HEK293 (cell line): ENCODE results near the gene TMEM200A.

ENCODE experiments used
- CTCF ChIA-PET: fragments of 350-600 bp; formaldehyde crosslinking; extraction: SDS; loops from one replicate; lab custom pipeline; 2021; ENCODE audit warnings: antibody characterized with exemption; lab: Yijun Ruan, JAX
- POLR2A ChIA-PET: fragments of 300-600 bp; formaldehyde crosslinking; extraction: SDS; loops from one replicate; lab custom pipeline; 2020; ENCODE audit warnings: antibody characterized with exemption, inconsistent platforms; lab: Yijun Ruan, JAX
- H3K27ac ChIP-seq: fragments of 200-500 bp; sonication (Bioruptor generic); 2 replicates; pipeline ENCODE4 v1.5.1; 2014; ENCODE audit warnings: low read depth, low read length, control low read depth, inconsistent platforms; ENCODE audit errors: extremely low read depth
- H3K36me3 ChIP-seq, 2 experiments: fragments of 200-500 bp in 1 of 2; sonication (Bioruptor generic) in 1 of 2; 1 replicate in 1 of 2; 2 replicates in 1 of 2; pipeline ENCODE4 v1.5.1; 2014 to 2017; ENCODE audit warnings: inconsistent platforms in 2 of 2, low read length in 2 of 2; ENCODE audit not compliant: control insufficient read depth in 2 of 2, insufficient read depth in 1 of 2
- H3K4me1 ChIP-seq: fragments of 200-500 bp; sonication (Bioruptor generic); 2 replicates; pipeline ENCODE4 v1.5.1; 2014; ENCODE audit warnings: mild to moderate bottlenecking, low read length, inconsistent platforms; ENCODE audit not compliant: control insufficient read depth, insufficient read depth
- H3K4me3 ChIP-seq: 2 replicates; pipeline ENCODE4 v1.5.1; 2011; ENCODE audit warnings: low read depth, mild to moderate bottlenecking, control low read depth, low read length, moderate library complexity
- H3K9me3 ChIP-seq: fragments of 200-500 bp; sonication (Bioruptor generic); 2 replicates; pipeline ENCODE4 v1.5.1; 2014; ENCODE audit warnings: low read depth, low read length, inconsistent platforms; ENCODE audit not compliant: control insufficient read depth, insufficient read depth
- BCL6B ChIP-seq: fragments of 450-650 bp; formaldehyde crosslinking; IDR thresholded peaks from 2 replicates; pipeline ENCODE4 v1.5.1; 2017; ENCODE audit warnings: missing biosample characterization, missing genetic modification characterization
- FEZF1 ChIP-seq: fragments of 450-650 bp; formaldehyde crosslinking; IDR thresholded peaks from 2 replicates; pipeline ENCODE4 v1.5.1; 2016; ENCODE audit warnings: missing biosample characterization, missing genetic modification characterization
- GLI4 ChIP-seq: fragments of 450-650 bp; formaldehyde crosslinking; IDR thresholded peaks from 2 replicates; pipeline ENCODE4 v1.5.1; 2016; ENCODE audit warnings: missing biosample characterization, missing genetic modification characterization
- GLIS1 ChIP-seq: fragments of 450-650 bp; formaldehyde crosslinking; IDR thresholded peaks from 2 replicates; pipeline ENCODE4 v1.5.1; 2016; ENCODE audit warnings: missing biosample characterization, missing genetic modification characterization
- GLIS2 ChIP-seq: fragments of 450-650 bp; formaldehyde crosslinking; IDR thresholded peaks from 2 replicates; pipeline ENCODE4 v1.5.1; 2016; ENCODE audit warnings: missing biosample characterization, missing genetic modification characterization
- IKZF3 ChIP-seq: fragments of 450-650 bp; IDR thresholded peaks from 2 replicates; pipeline ENCODE4 v1.5.0; 2018; ENCODE audit warnings: missing biosample characterization, mild to moderate bottlenecking, missing genetic modification characterization, moderate library complexity
- INSM2 ChIP-seq: fragments of 450-650 bp; formaldehyde crosslinking; IDR thresholded peaks from 2 replicates; pipeline ENCODE4 v1.5.1; 2016; ENCODE audit warnings: missing biosample characterization, missing genetic modification characterization
- KLF1 ChIP-seq: fragments of 450-650 bp; formaldehyde crosslinking; IDR thresholded peaks from 2 replicates; pipeline ENCODE4 v1.5.1; 2016; ENCODE audit warnings: missing biosample characterization, missing genetic modification characterization
- KLF10 ChIP-seq: fragments of 450-650 bp; IDR thresholded peaks from 2 replicates; pipeline ENCODE4 v1.5.1; 2018; ENCODE audit warnings: missing biosample characterization, mild to moderate bottlenecking, missing genetic modification characterization
- KLF7 ChIP-seq: fragments of 450-650 bp; formaldehyde crosslinking; IDR thresholded peaks from 2 replicates; pipeline ENCODE4 v1.5.1; 2016; ENCODE audit warnings: missing biosample characterization, missing genetic modification characterization, borderline replicate concordance
- TCF7L2 ChIP-seq: IDR thresholded peaks from 2 replicates; pipeline ENCODE4 v1.6.1; 2011; ENCODE audit warnings: low read depth, mild to moderate bottlenecking, inconsistent platforms, low read length, moderate library complexity, borderline replicate concordance
- ZBTB1 ChIP-seq: fragments of 450-650 bp; formaldehyde crosslinking; IDR thresholded peaks from 2 replicates; pipeline ENCODE4 v1.5.1; 2016; ENCODE audit warnings: missing biosample characterization, missing genetic modification characterization
- ZBTB17 ChIP-seq: fragments of 450-650 bp; formaldehyde crosslinking; IDR thresholded peaks from 2 replicates; pipeline ENCODE4 v1.5.1; 2016; ENCODE audit warnings: missing biosample characterization, missing genetic modification characterization
- ZFP3 ChIP-seq: fragments of 450-650 bp; formaldehyde crosslinking; IDR thresholded peaks from 2 replicates; pipeline ENCODE4 v1.5.1; 2016; ENCODE audit warnings: low read depth, missing biosample characterization, missing genetic modification characterization
- ZNF140 ChIP-seq: fragments of 450-650 bp; formaldehyde crosslinking; IDR thresholded peaks from 2 replicates; pipeline ENCODE4 v1.5.1; 2016; ENCODE audit warnings: missing biosample characterization, missing genetic modification characterization
- ZNF155 ChIP-seq: fragments of 450-650 bp; formaldehyde crosslinking; IDR thresholded peaks from 2 replicates; pipeline ENCODE4 v1.5.1; 2016; ENCODE audit warnings: missing biosample characterization, missing genetic modification characterization
- ZNF341 ChIP-seq: fragments of 450-650 bp; formaldehyde crosslinking; IDR thresholded peaks from 2 replicates; pipeline ENCODE4; 2016; ENCODE audit warnings: low read depth, missing biosample characterization, missing genetic modification characterization
- ZNF423 ChIP-seq: fragments of 450-650 bp; formaldehyde crosslinking; IDR thresholded peaks from 2 replicates; pipeline ENCODE4 v1.5.1; 2016; ENCODE audit warnings: missing biosample characterization, missing genetic modification characterization
- ZNF514 ChIP-seq: fragments of 450-650 bp; formaldehyde crosslinking; IDR thresholded peaks from 2 replicates; pipeline ENCODE4 v1.5.1; 2016; ENCODE audit warnings: missing biosample characterization, missing genetic modification characterization
- ZNF518A ChIP-seq: fragments of 450-650 bp; formaldehyde crosslinking; conservative IDR thresholded peaks from 2 replicates; pipeline ENCODE4 v1.5.1; 2016; ENCODE audit warnings: low read depth, missing biosample characterization, missing genetic modification characterization
- ZNF558 ChIP-seq: fragments of 450-650 bp; formaldehyde crosslinking; IDR thresholded peaks from 2 replicates; pipeline ENCODE4 v1.5.1; 2016; ENCODE audit warnings: missing biosample characterization, missing genetic modification characterization
- ZNF623 ChIP-seq: fragments of 450-650 bp; formaldehyde crosslinking; IDR thresholded peaks from 2 replicates; pipeline ENCODE4 v1.5.1; 2016; ENCODE audit warnings: missing biosample characterization, missing genetic modification characterization
- ZNF624 ChIP-seq: fragments of 450-650 bp; formaldehyde crosslinking; IDR thresholded peaks from 2 replicates; pipeline ENCODE4 v1.5.1; 2017; ENCODE audit warnings: missing biosample characterization, missing genetic modification characterization
- ZNF639 ChIP-seq: fragments of 450-650 bp; formaldehyde crosslinking; IDR thresholded peaks from 2 replicates; pipeline ENCODE4 v1.5.1; 2016; ENCODE audit warnings: missing biosample characterization, missing genetic modification characterization
- ZSCAN5A ChIP-seq: fragments of 450-650 bp; formaldehyde crosslinking; IDR thresholded peaks from 2 replicates; pipeline ENCODE4 v1.5.1; 2016; ENCODE audit warnings: missing biosample characterization, missing genetic modification characterization

TMEM200A gene

GRCh38 chr6:130424710-130425109, 58.9 kb downstream of the TMEM200A start (continued):
- TF ChIP-seq BCL6B (tag by site-specific recombination) (no peak), ZBTB17 (tag by site-specific recombination) (no peak), ZNF155 (tag by site-specific recombination) (no peak), KLF1 (tag by site-specific recombination) (no peak), FEZF1 (tag by site-specific recombination) (no peak)

GRCh38 chr6:130425537-130425936, 59.7 kb downstream of the TMEM200A start:
- Histone ChIP-seq H3K36me3 (no peaks in the 10 kb centered on the region), H3K27ac (no peak overlapping the region), H3K9me3 (no peaks in the 10 kb centered on the region), H3K4me1 (no peaks in the 10 kb centered on the region), H3K4me3 (no peak overlapping the region)
- ChIA-PET POLR2A (no interaction called here), CTCF (no interaction called here)
- TF ChIP-seq ZNF623 (tag by site-specific recombination): no peak
- TF ChIP-seq GLI4 (tag by site-specific recombination): no peak
- no peak for TF ChIP-seq ZNF518A (tag by site-specific recombination)
- no peak for TF ChIP-seq ZFP3
- no peak for TF ChIP-seq IKZF3 (tag by site-specific recombination)
- TF ChIP-seq ZBTB1 (tag by site-specific recombination): no peak
- TF ChIP-seq ZNF341: no peak
- TF ChIP-seq INSM2 (tag by site-specific recombination): no peak
- no peak for TF ChIP-seq ZNF558
- no peak for TF ChIP-seq TCF7L2
- no peak for TF ChIP-seq ZNF514
- TF ChIP-seq ZNF624 (tag by site-specific recombination): no peak
- TF ChIP-seq KLF7 (tag by site-specific recombination): no peak
- no peak for TF ChIP-seq ZNF639 (tag by site-specific recombination)
- no peak for TF ChIP-seq GLIS2 (tag by site-specific recombination)
- TF ChIP-seq ZNF423 (tag by site-specific recombination): no peak
- TF ChIP-seq ZNF140: no peak
- TF ChIP-seq KLF10: no peak
- TF ChIP-seq GLIS1 (tag by site-specific recombination): no peak
- no peak for TF ChIP-seq ZSCAN5A
